HG02642 (cell line): ENCODE results near the gene MAFG.

ENCODE experiments used
- ATAC-seq: cut with Tn5 transposase; IDR thresholded peaks from one replicate; pipeline ENCODE4 v1.9.1; 2021; ENCODE audit warnings: mild to moderate bottlenecking; ENCODE audit not compliant: unreplicated experiment, poor library complexity

MAFG gene

DNA sequence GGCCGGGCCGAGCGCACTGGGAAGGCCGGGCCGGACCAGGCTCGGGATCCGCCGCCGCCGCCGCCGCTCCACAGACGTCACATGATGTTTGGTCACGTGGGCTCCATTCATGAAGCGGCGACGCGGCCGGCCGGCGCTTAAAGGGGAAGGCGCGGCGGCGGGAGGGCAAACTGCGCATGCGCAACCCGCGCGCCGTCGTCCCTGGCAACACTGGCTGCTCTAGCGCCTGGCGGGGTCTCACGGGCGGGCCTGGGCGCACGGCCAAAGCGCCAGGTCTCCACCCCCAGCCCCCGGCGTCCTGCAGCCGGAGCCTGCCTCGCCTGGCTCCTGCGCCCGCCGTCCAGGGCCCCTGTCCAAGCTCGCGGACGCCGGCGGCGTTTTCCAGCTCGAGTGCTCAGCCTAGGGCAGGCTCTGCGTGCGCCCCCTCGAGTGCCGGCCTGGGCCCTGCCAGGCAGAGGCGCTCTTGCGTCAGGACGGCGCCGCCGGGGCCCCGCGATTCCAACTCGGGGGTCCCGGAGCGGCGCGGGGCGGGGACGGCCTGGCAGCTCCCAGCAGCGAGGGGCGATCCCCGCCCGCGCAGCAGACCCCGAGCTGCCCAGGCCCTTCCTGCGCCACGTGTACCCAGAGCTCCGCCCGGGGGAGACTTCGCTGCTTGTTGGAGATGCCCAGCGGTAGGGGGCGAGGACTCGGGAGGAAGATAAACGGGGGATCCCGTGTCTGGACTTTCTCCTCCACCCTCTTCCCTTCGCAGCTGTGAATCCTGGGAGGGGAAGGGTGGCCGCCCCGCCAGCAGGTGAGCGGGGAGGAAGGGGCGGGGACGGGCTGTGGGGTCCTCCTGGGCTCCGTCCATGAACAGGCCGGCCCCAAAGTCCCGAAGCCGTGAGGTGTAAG, at the start of gene MAFG:
MAFG (minus strand) TSS at position 83 of the 891 bp plus-strand sequence. CDS start 4,550 bp downstream, outside the sequence.
- peak; percentile 67 for ATAC-seq

DNA sequence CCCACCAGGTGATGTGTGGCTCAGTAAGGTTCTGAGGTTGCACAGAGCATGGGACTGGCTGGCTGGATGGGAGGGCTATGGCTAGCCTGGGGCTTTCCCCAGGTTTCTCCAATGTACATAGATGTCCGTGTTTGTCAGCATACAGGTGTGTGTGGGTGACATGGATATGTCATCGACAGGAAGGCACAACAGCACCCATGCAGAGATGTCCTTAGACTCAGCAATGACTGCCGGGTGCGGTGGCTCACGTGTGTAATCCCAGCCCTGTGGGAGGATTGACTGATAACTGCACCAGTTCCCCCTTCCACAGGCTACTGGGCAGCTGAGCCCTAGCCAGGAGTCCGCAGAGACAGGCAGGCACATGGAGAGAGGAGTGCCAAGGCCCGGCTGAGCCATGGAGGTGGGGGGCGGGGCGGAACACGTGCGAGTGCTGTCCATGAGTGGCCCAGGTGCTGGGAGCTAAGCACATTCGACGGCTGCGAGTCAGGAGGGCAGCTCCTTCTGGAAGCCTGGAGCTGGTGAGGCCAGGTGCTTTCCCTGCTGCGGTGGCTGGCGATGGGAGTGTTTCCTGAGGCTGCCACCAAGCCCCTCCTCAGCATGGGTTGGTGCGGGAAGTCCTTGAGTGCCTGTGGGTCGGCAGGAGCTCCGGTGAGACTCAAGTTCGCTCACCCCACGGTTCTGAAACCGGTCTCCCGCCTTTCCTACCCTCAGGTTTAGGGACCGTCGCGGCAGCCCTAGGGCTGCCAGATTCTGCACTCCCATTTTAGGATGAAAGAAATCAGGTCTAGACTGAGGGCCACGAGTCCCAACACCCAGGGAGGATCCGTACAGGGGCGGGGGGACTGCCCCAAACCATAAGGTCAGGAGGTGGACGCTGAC, 49.0 kb upstream of the MAFG start:
- ATAC-seq: peak; percentile 8

DNA sequence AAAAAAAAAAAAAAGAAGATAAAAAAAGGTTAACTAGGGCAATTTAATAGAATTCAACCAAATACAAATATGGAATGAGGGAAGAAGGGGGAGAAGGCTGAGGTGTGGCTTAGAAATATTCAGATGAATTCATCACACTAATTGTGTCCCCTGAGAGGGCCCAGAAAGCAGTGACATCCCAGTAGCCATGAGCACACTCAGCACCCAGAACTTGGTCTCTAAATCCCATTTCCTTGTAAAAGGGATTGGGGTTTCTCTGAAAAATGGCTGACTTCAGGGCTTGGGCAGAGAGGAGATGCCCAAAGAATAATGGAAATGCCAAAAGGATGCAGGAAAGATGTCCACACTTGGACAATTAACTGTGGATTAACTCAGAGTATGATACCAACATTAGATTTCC, 45.9 kb upstream of the MAFG start:
- no peak for ATAC-seq

DNA sequence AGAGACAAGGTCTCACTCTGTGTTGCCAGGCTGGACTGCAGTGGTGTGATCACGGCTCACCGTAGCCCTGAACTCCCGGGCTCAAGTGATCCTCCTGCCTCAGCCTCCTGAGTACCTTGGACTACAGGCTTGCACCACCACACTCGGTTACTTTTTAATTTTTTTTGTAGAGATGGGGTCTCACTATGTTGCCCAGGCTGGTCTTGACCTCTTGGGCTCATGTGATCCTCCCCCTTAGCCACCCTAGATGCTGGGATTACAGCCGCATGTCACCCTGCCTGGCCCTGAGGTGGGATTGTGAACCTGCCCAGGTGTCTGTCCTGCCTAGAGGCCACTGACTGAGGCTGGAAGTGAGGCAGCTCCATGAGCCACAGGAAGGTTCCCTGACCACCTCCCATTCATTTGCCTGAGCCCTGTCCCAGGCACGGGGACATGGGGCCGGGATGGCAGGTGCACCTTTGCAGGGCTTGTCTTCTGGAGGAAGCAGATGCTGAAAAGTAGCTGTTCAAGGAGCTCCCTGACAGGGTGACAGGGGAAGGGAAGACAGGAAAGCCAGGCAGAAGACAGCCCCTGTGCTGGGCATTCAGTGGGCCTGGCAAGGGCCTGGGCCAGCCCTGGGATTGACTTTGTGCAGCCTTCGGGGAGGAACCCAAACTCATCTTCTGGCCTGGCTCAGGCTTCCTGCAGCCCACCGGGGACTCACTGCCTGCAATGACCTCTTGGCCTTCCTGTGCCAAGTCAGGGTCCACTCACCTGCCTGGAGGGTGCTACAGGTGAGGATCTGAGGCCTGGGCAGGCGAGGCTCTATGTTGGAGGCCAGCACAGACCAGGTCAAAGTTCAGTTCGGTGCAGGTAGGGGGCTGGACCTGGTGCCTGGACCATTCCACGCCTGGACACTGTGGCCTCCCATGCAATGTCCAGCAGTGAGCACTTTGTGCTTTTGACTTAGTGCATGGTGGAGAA, 41.6 kb upstream of the MAFG start:
- ATAC-seq: no peak

DNA sequence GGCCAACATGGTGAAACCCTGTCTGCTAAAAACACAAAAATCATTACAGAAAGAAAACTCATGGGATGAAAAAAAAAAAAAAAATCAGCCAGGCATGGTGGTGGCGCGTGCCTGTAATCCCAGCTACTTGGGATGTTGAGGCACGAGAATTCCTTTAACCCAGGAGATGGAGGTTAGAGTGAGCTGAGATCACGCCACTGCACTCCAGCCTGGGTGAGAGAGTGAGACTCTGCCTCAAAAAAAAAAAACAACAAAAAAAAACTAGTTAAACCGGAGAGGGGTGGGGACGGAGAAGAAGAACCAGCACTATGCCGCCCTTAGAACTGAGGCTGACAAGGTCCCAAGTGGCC, 40.8 kb upstream of the MAFG start:
- ATAC-seq: no peak

DNA sequence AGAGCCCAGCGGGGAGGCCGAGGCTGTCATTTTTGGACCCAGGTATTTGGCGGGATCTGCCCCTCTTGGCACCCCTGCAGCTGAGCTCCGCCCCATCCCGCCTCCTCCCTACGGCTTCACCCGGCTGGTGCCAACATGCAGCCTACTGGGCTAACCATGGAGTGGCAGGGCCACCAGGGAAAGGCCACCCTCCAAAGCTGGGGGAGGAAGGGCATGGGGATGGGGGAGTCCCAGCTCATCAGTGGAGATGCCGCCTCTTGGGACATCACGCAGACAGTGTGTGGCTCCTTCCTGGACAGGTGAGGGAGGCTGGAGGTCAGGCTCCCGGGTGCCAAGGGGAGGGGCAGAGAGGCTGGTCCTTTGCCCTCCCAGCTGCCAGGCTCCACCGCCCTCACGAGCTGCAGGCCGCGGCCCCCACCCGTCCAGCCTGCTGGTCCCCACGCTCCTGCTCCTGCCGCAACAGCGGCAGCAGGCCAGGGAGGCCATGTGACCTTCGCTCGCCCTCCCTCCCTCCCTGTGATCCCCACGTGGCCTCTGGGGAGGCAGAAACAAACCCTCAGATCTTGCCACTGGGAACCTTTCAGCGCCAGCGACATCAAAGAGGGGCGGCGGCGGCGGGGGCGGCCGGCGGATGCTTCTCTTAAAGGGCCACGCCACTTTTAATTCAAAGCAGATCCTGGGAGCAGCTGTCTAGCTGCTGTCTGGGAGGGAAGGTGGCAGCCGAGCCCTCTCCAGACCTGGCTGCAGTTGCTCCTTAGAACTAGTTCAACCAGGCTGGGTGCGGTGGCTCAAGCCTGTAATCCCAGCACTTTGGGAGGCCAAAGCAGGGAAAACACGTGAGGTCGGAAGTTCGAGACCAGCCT, 40.2 kb upstream of the MAFG start:
- peak; percentile 44 for ATAC-seq

DNA sequence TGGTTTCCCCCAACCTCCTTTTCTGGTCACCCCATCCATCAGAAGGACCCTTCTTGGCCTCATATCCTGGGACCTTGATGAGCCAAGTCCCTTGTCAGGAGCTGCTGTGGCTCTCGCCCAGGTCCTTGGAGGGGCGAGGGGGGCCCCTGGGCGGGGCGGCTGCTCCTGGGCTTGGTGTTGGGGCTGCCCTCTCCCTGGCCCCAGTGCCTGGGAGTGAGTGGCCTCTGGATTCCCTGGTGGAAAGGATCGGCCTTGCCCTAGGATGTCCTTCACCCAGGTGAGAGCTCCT, 39.7 kb upstream of the MAFG start:
- ATAC-seq: no peak

DNA sequence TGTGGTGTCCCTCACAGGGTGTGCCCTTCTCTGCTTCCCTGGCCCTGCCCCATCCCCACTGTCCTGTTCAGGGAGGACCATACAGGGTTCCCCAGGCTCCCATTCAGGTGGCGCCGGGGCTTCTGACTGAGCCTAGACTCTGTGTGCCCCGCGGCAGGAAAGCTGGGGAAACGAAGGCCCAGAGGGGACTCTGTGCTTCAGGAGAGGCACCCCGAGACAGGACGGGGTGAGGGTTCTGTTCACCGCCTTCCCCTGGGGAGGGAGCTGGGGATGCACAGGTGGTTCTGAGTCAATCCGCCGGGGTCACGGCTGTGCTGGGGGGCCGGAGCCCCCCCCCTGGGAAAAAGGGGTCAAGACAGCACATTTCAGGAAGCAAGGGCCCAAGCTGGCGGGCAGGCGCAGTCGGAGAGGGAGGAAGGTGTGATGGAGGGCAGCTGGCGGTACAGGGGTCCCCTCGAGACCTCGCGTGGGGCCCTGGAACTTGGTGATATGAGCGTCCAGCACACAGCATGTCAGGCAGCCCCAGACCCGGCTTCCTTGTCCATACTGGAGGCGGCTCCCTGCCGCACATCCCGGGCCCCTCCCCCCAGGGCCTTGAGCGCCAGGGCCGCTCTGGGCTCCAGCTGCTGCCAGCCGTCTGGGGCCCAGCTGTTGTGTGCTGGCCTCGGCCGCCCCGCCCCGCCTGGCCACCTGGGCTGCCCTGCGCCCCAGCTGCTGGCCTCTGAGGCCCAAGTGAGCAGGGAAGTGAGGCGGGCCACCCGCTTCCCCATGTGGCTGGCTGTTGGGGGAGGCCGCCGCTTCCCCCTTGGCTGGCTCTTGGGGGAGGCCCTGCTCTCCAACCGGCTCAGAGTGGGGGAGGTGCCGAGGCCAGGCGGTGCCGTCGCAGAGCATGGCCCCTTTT, 39.1 kb upstream of the MAFG start:
- ATAC-seq: no peak

DNA sequence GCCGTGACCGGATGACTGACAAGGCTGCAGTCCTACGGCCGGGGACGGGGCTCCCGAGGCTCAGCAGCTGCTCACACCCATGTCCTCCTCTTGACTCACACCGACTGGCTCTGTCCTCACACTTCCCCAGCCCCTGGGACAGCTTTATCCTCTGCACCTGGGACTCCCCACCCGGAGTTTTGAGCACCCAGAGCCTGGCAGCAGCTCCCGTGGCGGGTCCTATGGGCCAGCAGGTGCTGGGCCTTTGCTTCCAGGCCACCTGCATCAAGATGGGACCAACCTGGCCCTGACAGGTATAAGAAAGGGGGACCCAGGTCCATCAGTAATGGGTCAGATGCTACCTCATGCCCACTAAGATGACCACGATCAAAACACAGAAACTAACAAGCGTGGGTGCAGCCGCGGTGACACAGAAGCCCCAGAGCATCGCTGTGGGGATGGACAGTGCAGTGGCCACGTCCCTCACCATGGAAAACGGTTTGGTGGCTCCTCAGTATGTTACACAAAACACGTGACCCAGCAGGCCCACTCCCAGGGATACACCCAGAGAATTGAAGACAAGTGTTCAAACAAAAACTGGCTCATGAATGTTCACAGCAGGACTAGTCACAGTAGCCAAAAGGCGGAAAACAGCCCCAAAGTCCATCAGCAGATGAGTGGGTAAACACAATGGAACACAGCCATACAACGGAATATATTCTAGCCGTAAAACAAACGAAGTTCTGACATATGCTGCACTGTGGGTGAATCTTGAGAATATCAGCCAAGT, 36.7 kb upstream of the MAFG start:
- no peak for ATAC-seq

DNA sequence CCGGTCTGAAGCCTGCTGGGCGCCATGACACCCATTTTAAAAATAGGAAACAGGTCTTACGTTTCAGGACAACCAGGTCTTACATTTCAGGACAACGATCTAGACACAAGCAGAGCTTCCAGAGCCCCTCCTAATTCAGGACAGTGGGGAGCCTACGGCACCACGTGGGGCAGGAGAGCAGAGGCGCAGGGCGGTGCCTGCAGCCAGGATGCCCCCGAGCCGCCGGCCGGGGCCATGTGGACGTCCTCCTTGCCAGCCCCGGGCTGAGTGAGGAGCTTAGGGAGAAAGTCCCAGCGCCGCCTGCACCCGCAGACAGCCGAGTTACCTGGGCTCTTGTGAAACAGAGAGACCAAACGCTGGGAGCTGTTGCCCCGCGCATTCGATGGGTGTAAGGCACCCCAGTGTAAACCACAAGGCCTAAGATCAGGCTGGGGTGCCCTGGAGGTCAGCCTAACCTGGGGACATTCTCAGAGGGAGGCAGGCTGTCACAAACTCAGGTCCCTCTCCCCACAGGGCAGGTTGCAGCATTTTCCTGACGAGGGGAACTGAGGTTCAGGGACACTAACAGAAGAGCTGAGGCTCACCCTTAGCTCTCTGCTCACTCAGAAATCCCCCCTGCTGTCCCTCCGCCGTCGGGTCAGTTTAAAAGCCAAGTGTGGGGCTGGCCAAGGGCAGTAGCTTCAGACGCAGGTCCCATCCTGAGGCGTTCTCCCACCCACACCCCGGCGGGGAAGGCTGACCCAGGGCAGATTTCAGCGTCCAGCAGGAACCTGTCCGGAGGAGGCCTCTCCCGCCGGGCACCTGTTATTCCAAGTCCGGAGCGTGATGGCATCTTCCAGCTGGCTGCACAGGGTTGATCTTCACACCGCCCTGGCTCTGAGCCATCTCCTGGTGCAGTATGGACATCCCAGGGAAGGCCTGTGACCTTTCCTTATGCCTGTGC, 35.2 kb upstream of the MAFG start:
- no peak for ATAC-seq

DNA sequence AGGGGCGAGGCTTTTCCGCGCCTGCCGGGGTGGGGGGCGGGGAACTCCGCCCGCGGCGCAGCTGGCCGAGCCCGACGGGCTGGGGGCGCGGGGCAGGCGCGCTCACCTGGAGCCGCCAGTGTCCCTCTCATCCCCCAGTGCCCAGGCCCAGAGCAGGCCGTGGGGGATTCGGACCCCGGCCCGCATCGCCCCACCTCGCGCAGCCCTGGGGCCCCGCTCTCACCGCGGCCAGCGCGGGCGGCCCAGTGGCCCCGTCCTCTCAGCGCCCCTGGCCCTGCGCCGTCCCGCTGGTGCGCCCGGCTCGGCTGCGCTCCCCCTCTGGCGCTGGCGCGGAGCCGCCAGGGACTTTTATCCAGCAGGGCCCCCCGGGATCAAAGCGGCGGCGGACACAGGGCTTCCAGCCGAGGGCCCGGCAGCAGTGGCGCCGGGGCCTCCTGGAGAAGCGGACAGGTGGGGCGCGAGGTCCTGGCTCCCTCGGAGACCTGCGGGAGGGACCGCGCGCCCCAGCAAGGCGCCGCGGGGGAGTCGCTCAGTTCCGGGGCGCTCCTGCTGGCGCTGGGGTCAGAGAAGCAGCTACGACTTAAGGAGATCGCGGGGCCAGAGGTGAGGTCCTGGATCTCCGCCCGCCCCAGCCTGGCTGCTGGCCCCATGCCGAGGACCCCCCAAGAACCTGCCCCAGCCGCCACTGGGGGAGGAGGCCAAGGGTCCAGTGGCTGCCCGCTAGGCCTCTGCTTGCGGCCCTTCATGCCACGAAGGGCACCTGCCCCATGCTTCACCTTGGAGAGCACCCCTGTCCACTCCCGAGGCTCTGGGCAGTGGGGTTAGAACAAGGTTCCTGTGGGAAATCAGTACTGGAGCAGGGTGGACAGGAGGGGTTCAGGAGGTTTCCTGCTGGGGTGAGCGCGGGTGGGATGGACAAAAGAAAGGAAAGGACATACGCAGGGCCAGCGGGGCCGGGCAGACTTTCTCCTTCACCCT, 34.3 kb upstream of the MAFG start:
- no peak for ATAC-seq

DNA sequence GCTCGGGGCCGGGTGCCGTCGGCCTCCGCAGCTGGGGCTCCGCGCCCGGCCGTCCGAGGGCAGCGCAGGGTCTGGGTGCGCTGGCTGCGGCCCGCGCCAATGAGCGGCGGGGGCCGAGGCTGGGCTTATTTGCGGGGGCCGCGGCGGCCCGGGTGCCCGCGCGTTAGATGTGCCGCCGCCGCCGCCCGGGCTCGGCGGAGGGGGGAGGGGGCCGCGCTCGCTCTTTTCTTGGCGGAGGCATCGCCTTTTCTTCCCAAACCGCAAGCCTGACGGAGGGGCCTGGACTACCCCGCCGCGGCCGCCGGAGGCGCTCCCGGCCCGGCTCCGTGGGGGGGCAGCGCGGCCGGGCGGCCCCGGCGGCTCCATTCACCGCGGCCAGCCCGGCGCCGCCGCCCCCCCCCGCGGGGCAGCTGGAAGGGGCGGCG, 33.6 kb upstream of the MAFG start, which contains the start of gene NOTUM:
NOTUM (minus strand) TSS at position 101 of the 425 bp plus-strand sequence. CDS start 278 bp downstream, outside the sequence.
- no peak for ATAC-seq

DNA sequence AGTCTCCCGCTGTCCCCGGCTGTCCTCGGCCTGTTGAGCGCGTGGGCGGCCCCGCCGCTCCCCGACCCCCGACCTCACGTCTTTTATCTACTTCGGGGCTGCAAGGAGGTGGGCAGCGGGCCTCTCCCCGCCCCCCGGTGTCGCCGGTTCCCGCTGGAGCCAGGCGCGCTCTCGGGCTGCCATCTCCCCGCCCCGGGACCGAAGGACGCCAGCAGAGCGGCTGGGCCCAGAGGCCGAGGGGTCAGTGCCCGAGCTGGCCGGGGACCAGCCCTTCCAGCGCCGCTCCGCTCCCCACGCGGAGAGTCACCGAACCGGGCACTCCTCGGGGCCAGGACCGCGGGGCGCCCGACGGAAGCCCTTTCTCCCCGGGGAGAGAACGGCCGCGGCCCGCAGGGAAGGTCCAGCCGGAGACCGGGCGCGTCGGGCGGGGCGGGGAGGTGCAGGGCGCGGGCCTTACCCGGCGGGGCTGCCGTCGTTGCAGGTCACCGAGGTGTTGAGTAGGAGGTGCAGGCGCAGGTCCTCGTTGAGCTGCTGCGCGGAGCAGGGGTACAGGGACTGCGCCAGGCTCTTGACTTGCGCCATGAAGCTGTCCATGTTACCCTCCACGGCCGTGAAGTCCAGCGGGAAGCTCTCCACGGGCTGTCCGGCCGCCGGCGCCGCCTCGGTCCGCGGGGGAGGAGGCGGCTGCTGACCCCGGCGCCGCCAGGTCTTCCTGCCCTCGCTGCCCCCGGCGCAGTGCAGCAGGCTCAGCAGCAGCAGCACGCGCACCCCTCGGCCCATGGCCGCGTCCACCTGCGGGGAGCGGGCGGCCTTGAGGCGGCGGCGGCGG, 32.8 kb upstream of the MAFG start:
- ATAC-seq: no peak

DNA sequence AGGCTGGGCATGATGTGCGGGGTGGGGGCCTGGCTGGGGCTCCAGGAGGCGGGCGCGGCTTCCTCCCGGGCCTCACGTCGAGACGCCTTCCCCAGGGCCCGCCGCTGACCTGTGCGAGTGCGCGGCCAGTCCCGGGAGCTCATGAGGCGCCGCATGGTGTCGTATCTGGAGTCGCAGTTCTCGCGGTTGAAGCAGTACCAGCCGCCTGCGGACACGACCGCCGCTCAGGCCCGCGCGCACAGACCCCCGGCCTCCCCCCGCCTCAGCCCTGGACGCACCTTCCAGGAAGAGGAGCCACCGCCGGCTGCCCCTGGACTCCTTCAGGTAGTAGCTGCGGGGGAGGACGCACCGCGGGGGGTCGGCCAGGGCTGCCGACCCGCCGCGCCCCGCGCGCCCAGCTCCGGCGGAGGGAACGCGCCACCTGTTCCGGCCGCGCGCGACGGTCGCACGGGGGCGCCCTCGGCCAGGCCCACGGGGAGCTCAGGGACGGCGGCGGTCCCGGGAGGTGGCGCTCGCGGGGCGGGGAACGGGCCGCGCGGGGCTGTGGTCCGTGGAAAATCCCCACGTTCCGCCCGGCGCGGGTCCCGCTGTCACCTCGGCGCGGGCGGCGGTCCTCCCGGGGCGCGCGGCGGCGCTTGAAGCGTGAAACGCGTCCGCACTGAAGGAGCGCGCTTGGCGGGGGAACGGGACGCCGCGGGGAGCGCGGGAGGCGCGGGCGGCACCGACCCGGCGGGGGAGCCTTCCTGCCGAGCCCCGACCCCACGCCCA, 32.0 kb upstream of the MAFG start:
- ATAC-seq: peak; percentile 73
